Esophagus squamous epithelium (tissue), 5 donors: ENCODE results near the gene ZNF184. TPM values are rescaled to one million over a fixed set of nuclear protein-coding genes. Genes with fewer than 3 reads are reported as not detected.

Experiments
- DNase-seq: peaks from one replicate; lab custom pipeline; 2025; lab: John Stamatoyannopoulos, UW
- H3K27ac ChIP-seq, 4 donors: fragments of 200-600 bp; sonication (generic); one replicate each; pipeline ENCODE4 v1.5.1; 2016 to 2019; ENCODE audit warnings: mild to moderate bottlenecking in 1 of 4
- H3K27me3 ChIP-seq, 4 donors: fragments of 200-600 bp; sonication (generic); 1 replicate in 3 of 4; 2 replicates in 1 of 4; pipeline versions ENCODE4 v1.5.1 to v1.6.0; 2017 to 2021; ENCODE audit warnings: antibody characterized with exemption in 1 of 4
- H3K36me3 ChIP-seq, 3 donors: fragments of 200-600 bp; sonication (generic); one replicate each; pipeline ENCODE4 v1.5.1; 2016 to 2019
- H3K4me1 ChIP-seq, 3 donors: fragments of 200-600 bp; sonication (generic); one replicate each; pipeline ENCODE4 v1.5.1; 2017 to 2019
- H3K4me3 ChIP-seq, 4 donors: fragments of 200-600 bp; sonication (generic); 1 replicate in 3 of 4; 2 replicates in 1 of 4; pipeline ENCODE4 v1.5.1; 2016 to 2019; ENCODE audit warnings: mild to moderate bottlenecking in 2 of 4, moderate library complexity in 1 of 4
- H3K9me3 ChIP-seq, 3 donors: fragments of 200-600 bp; sonication (generic); one replicate each; pipeline ENCODE4 v1.5.1; 2016 to 2019
- POLR2A ChIP-seq, 4 donors: fragments of 450-650 bp; IDR thresholded peaks; one replicate each; pipeline ENCODE4 v1.6.1; 2017; ENCODE audit warnings: antibody characterized with exemption in 4 of 4, mild to moderate bottlenecking in 4 of 4, moderate library complexity in 3 of 4
- WGBS, 2 donors: methylation state at CpG; one replicate each; pipeline ENCODE4 v1.1.5; 2018; 5-methylcytosine and 5-hydroxymethylcytosine counted together
- intact Hi-C: fragments of 100-400 bp; cut with DNase I; formaldehyde crosslinking; loops from one replicate; pipeline ENCODE4 v1.15.0; 2022
- total RNA-seq, 4 donors: library from RNA; depleted of rRNA; stranded (reverse); fragments of >200 nt; gene quantifications; one replicate each; pipeline ENCODE4 v1.1.0, GENCODE V29; 2016
- TF ChIP-seq, protein P1 (sequence below), 6 experiments: fragments of 450-650 bp in 4 of 6; fragments of 200-600 bp in 2 of 6; sonication (generic) in 2 of 6; IDR thresholded peaks; one replicate each; pipeline ENCODE4 v1.5.1; 2016 to 2019; ENCODE audit warnings: antibody characterized with exemption in 6 of 6, mild to moderate bottlenecking in 4 of 6, moderate library complexity in 4 of 6
- donor health status: DM: yes; HTN: yes; CAD: no.

The ZNF184 gene
- total RNA-seq, 4 donors from 2014 or later: 3.9 to 4.9 (median 4.3) TPM

DNA sequence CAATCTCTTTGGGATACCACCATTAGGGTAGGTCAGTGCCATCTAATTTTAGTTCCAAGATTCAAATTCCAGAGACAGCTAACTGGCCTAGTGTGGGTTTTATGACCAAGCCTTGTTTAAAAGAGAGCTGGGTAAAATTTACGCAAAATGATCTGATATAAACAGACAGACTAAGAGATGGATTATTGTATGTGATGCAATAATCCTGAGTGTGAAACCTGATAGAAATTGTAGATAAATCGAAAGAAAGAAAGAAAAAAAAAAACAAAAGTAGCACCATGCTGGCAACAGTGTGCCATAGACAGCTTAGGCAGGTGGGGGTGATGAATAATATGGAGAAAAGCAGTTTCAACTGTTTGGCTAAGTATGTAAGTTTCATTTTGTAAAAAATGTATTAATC is 2.9 kb downstream of the ZNF184 start:
- no peaks in the 10 kb centered on the region for H3K27me3 ChIP-seq
- peaks cover 0 to 45% (median 7%) of the 10 kb centered on the region in 3 donors for H3K4me1 ChIP-seq
- WGBS, 2 donors: 82 to 83% methylated on average over 2 of the region's 2 CpGs
- no peak for DNase-seq
- H3K27ac ChIP-seq: no peak overlapping the region
- intact Hi-C loops: loop anchor here (10.0 kb wide), 1 partner anchor 285 kb away; no protein-coding TSS in a partner anchor
- peaks cover 0 to 53% (median 0%) of the 10 kb centered on the region in 3 donors for H3K36me3 ChIP-seq
- no peaks in the 10 kb centered on the region for H3K9me3 ChIP-seq
- H3K4me3 ChIP-seq: no peak overlapping the region
- no peak for TF ChIP-seq POLR2A (IDR thresholded peaks at IDR 0.05)
- TF ChIP-seq, protein P1, sequence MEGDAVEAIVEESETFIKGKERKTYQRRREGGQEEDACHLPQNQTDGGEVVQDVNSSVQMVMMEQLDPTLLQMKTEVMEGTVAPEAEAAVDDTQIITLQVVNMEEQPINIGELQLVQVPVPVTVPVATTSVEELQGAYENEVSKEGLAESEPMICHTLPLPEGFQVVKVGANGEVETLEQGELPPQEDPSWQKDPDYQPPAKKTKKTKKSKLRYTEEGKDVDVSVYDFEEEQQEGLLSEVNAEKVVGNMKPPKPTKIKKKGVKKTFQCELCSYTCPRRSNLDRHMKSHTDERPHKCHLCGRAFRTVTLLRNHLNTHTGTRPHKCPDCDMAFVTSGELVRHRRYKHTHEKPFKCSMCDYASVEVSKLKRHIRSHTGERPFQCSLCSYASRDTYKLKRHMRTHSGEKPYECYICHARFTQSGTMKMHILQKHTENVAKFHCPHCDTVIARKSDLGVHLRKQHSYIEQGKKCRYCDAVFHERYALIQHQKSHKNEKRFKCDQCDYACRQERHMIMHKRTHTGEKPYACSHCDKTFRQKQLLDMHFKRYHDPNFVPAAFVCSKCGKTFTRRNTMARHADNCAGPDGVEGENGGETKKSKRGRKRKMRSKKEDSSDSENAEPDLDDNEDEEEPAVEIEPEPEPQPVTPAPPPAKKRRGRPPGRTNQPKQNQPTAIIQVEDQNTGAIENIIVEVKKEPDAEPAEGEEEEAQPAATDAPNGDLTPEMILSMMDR (IDR thresholded peaks at IDR 0.05): no peak

DNA sequence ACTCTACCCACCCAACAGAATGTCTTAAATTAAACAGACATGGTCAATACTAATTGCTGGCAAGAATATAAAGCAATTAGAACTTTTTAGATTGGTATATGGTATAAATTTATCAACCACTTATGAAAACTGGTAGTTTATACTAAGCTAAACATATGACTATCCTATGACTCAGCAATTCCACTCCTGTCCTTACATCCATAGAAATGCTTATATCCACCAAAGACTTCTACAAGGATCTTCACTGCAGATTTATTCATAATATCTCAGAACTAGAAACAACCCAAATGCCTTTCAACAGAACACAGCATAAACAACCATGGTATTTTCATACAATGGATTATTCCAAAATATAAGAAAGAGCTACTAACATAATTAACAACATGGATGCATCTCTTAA is 4.6 kb downstream of the ZNF184 start:
- no peaks in the 10 kb centered on the region for H3K27me3 ChIP-seq
- H3K4me1 ChIP-seq: peaks cover 0 to 38% (median 7%) of the 10 kb centered on the region in 3 donors
- no peaks in the 10 kb centered on the region for H3K9me3 ChIP-seq
- no peak overlapping the region for H3K27ac ChIP-seq
- peaks cover 0 to 68% (median 0%) of the 10 kb centered on the region in 3 donors for H3K36me3 ChIP-seq
- intact Hi-C loops: no loop called here
- TF ChIP-seq POLR2A (IDR thresholded peaks at IDR 0.05): no peak
- TF ChIP-seq, protein P1 (IDR thresholded peaks at IDR 0.05): no peak
- H3K4me3 ChIP-seq: no peak overlapping the region
- no peak for DNase-seq

DNA sequence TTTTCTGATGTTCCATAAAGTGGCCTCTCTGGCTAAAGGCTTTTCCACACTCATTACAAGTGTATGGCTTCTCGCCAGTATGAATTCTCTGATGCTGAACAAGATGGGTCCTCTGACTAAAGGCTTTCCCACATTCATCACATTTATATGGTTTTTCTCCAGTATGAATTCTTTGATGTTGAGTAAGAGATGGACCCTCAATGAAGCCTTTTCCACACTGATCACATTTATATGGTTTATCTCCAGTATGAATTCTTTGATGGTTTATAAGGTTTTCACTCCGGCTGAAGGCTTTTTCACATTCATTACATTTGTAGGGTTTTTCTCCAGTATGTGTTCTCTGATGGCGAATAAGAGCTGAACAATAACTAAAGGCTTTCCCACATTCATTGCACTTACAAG is 20.4 kb downstream of the ZNF184 start:
- H3K27ac ChIP-seq: no peak overlapping the region
- peak overlapping the region in 1 of 4 donors; percentile 5 for H3K4me3 ChIP-seq
- H3K27me3 ChIP-seq: no peaks in the 10 kb centered on the region
- peaks cover 30 to 91% (median 47%) of the 10 kb centered on the region in 3 donors for H3K36me3 ChIP-seq
- TF ChIP-seq POLR2A (IDR thresholded peaks at IDR 0.05): no peak
- TF ChIP-seq, protein P1 (IDR thresholded peaks at IDR 0.05): no peak
- WGBS, 2 donors: 93 to 95% methylated on average over 3 of the region's 3 CpGs
- no peaks in the 10 kb centered on the region for H3K4me1 ChIP-seq
- H3K9me3 ChIP-seq: peaks cover 6 to 100% (median 78%) of the 10 kb centered on the region in 3 donors
- no peak for DNase-seq
- intact Hi-C loops: no loop called here

DNA sequence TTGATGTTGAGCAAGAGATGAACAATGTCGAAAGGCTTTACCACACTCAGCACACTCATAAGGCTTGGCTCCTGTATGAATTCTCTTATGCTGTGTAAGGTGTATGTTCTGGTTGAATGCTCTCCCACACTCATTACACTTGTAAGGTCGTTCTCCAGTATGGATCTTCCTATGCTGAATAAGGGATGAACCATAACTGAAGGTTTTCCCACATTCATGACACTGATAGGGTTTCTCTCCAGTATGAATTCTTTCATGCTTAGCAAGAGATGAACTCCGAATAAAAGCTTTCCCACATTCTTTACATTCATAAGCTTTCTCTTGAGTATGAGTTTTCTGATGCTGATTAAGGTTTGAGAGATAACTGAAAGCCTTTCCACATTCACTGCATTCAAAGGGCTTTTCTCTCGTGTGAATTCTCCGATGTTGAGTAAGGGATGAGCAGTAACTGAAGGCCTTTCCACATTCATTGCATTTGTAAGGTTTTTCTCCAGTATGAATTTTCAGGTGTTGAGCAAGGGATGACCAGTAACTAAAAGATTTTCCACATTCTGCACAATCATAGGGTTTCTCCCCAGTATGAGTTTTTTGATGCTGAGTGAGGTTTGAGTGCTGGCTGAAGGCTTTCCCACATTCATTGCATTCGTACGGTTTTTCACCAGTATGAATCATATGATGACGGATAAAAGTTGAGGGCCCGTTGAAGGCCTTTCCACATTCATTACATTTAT is 21.1 kb downstream of the ZNF184 start:
- TF ChIP-seq, protein P1 (IDR thresholded peaks at IDR 0.05): no peak
- TF ChIP-seq POLR2A (IDR thresholded peaks at IDR 0.05): no peak
- peaks cover 6 to 100% (median 81%) of the 10 kb centered on the region in 3 donors for H3K9me3 ChIP-seq
- intact Hi-C loops: no loop called here
- H3K27me3 ChIP-seq: no peaks in the 10 kb centered on the region
- no peak for DNase-seq
- H3K4me1 ChIP-seq: no peaks in the 10 kb centered on the region
- peaks cover 27 to 90% (median 42%) of the 10 kb centered on the region in 3 donors for H3K36me3 ChIP-seq
- WGBS, 2 donors: 97 to 99% methylated on average over 9 of the region's 9 CpGs
- no peak overlapping the region for H3K27ac ChIP-seq
- no peak overlapping the region for H3K4me3 ChIP-seq

DNA sequence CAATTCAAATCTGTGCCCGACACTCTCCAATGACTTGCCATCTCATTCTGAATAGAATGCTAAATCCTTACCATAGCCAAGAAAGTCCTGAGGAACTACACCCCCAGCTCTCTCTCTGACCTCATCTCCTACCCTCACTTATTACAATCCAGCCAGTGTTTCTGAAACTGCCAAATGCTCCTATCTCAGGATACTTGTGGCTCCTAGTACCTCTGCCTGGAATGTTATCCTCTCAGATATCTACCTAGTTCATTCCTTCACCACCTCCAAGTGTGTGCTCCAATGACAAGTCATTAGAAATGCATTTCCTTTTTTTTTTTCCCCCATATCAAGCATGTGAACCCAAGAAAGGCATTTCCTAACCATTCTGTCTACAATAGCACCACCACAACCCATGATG is 24.4 kb downstream of the ZNF184 start:
- H3K27me3 ChIP-seq: no peaks in the 10 kb centered on the region
- DNase-seq: no peak
- no peak overlapping the region for H3K4me3 ChIP-seq
- no peak for TF ChIP-seq POLR2A (IDR thresholded peaks at IDR 0.05)
- TF ChIP-seq, protein P1 (IDR thresholded peaks at IDR 0.05): no peak
- WGBS, 2 donors: 92 to 100% methylated on average over 1 of the region's 1 CpG
- intact Hi-C loops: no loop called here
- H3K9me3 ChIP-seq: peaks cover 6 to 88% (median 55%) of the 10 kb centered on the region in 3 donors
- no peaks in the 10 kb centered on the region for H3K4me1 ChIP-seq
- H3K36me3 ChIP-seq: peaks cover 0 to 57% (median 16%) of the 10 kb centered on the region in 3 donors
- H3K27ac ChIP-seq: no peak overlapping the region
